Measurements from ENCODE around the gene CHST13.

CHST13 gene

DNA sequence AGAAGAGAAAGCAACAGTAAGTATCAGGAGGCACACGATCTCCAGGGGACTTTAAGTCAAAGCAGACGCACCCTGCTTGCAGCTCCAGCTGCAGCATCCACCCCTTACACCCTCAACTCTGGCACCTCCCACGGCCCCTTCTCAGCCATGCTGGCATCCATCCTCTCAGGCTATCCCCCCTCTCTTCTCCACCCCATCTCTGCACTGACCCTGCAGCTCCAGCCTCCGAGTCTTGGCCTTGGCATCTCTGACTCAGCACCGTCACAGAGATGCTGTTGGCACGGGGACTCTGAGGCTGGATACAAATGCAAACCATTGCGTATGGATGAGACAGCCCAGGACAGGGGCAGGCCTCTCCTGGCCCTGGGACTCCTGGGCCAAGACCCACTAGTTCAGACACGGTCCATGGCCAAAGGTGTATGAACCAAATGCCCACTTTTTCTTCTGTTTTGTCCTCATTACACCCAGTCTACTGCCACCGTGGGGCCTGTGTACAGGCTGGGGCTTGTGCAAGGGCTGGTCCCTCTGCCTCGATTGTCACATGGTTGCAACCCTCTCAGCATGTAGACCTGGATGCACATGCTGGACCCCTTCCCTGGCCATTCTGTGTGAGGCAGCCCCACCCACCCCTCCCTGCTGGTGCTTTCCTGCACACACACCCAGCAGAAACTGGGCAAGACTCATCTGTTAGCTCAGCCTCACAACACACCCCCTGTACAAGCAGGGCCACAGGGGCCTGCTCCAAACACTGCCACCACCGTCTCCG, 29.6 kb upstream of the CHST13 start:
- H3K9me3 Mint-ChIP-seq = no peaks in the 10 kb centered on the region
- no peak overlapping the region for H3K4me3 Mint-ChIP-seq
- H3K36me3 Mint-ChIP-seq = no peaks in the 10 kb centered on the region
- no peak overlapping the region for H3K27ac Mint-ChIP-seq
- no peak for ATAC-seq (ENCODE audit: low read depth)
- no peaks in the 10 kb centered on the region for H3K27me3 Mint-ChIP-seq
- H3K4me1 Mint-ChIP-seq = peaks cover 5% of the 10 kb centered on the region
- DNase-seq (ENCODE audit: low spot score in 2 of 2) = no peak

- H3K27me3 Mint-ChIP-seq = no peaks in the 10 kb centered on the region
- H3K27ac Mint-ChIP-seq = no peak overlapping the region
- peaks cover 5% of the 10 kb centered on the region for H3K4me1 Mint-ChIP-seq
- ATAC-seq (ENCODE audit: low read depth) (no peak), DNase-seq (ENCODE audit: low spot score in 2 of 2) (no peak)
- no peak overlapping the region for H3K4me3 Mint-ChIP-seq
- no peaks in the 10 kb centered on the region for H3K9me3 Mint-ChIP-seq
- no peaks in the 10 kb centered on the region for H3K36me3 Mint-ChIP-seq
Measured at GRCh38 chr3:126494970-126495230, 29.1 kb upstream of the CHST13 start.

GRCh38 chr3:126495786-126496185, 28.2 kb upstream of the CHST13 start:
- Mint-ChIP-seq H3K36me3 (no peaks in the 10 kb centered on the region), H3K27me3 (no peaks in the 10 kb centered on the region), H3K4me1 (peaks cover 5% of the 10 kb centered on the region), H3K9me3 (no peaks in the 10 kb centered on the region), H3K4me3 (no peak overlapping the region), H3K27ac (no peak overlapping the region)
- ATAC-seq (ENCODE audit: low read depth) (no peak), DNase-seq (ENCODE audit: low spot score in 2 of 2) (no peak)

GRCh38 chr3:126496894-126497850, 26.8 kb upstream of the CHST13 start:
- Mint-ChIP-seq H3K27ac (no peak overlapping the region), H3K4me1 (peaks cover 7% of the 10 kb centered on the region), H3K27me3 (no peaks in the 10 kb centered on the region), H3K9me3 (no peaks in the 10 kb centered on the region), H3K36me3 (no peaks in the 10 kb centered on the region), H3K4me3 (no peak overlapping the region)
- ATAC-seq (ENCODE audit: low read depth) (no peak), DNase-seq (ENCODE audit: low spot score in 2 of 2) (no peak)

GRCh38 chr3:126497956-126498355, 26.0 kb upstream of the CHST13 start:
- Mint-ChIP-seq H3K9me3 (no peaks in the 10 kb centered on the region), H3K4me1 (peaks cover 7% of the 10 kb centered on the region), H3K27me3 (no peaks in the 10 kb centered on the region), H3K36me3 (no peaks in the 10 kb centered on the region), H3K4me3 (no peak overlapping the region), H3K27ac (no peak overlapping the region)
- DNase-seq (ENCODE audit: low spot score in 2 of 2) (no peak), ATAC-seq (ENCODE audit: low read depth) (no peak)

- no peak for DNase-seq (ENCODE audit: low spot score in 2 of 2)
- Mint-ChIP-seq H3K9me3 (no peaks in the 10 kb centered on the region), H3K27me3 (no peaks in the 10 kb centered on the region), H3K4me3 (no peak overlapping the region), H3K27ac (no peak overlapping the region), H3K4me1 (peaks cover 5% of the 10 kb centered on the region), H3K36me3 (no peaks in the 10 kb centered on the region)
- ATAC-seq (ENCODE audit: low read depth) = no peak
Measured at GRCh38 chr3:126498461-126498860, 25.5 kb upstream of the CHST13 start.

DNA sequence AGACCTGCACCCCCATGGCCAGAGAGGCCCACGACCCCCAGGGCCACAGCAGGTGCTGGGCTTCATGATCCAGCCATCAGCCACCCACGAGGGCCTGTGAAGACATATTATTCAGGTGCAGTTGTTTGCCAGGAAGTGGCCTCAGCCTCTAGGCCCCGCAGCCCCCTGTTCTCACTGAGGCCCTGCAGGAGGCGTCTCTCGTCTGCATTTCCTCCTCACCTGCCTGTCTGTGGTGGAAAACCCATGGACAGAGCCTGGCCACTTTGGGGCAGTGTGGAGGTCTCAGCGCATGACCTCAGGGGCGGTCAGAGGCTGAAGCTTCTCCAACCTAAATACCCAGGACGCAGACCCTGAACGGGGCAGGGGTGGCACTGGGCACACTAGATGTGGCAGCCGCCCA, 25.0 kb upstream of the CHST13 start:
- no peak overlapping the region for H3K4me3 Mint-ChIP-seq
- peaks cover 4% of the 10 kb centered on the region for H3K4me1 Mint-ChIP-seq
- no peaks in the 10 kb centered on the region for H3K36me3 Mint-ChIP-seq
- DNase-seq (ENCODE audit: low spot score in 2 of 2) = no peak
- no peak overlapping the region for H3K27ac Mint-ChIP-seq
- no peaks in the 10 kb centered on the region for H3K9me3 Mint-ChIP-seq
- H3K27me3 Mint-ChIP-seq = no peaks in the 10 kb centered on the region
- no peak for ATAC-seq (ENCODE audit: low read depth)

- no peak overlapping the region for H3K4me3 Mint-ChIP-seq
- no peaks in the 10 kb centered on the region for H3K27me3 Mint-ChIP-seq
Measured at GRCh38 chr3:126499401-126499800, 24.6 kb upstream of the CHST13 start.

GRCh38 chr3:126500016-126500415, 23.9 kb upstream of the CHST13 start:
- no peak overlapping the region for H3K4me3 Mint-ChIP-seq
- H3K9me3 Mint-ChIP-seq = no peaks in the 10 kb centered on the region
- H3K27ac Mint-ChIP-seq = no peak overlapping the region
- DNase-seq (ENCODE audit: low spot score in 2 of 2) = no peak
- H3K4me1 Mint-ChIP-seq = peaks cover 2% of the 10 kb centered on the region
- H3K36me3 Mint-ChIP-seq = no peaks in the 10 kb centered on the region
- no peak for ATAC-seq (ENCODE audit: low read depth)
- H3K27me3 Mint-ChIP-seq = peaks cover 2% of the 10 kb centered on the region

More at GRCh38 chr3:126499401-126499800, 24.6 kb upstream of the CHST13 start:
- peaks cover 2% of the 10 kb centered on the region for H3K4me1 Mint-ChIP-seq
- H3K9me3 Mint-ChIP-seq = no peaks in the 10 kb centered on the region
- H3K27ac Mint-ChIP-seq = no peak overlapping the region
- ATAC-seq (ENCODE audit: low read depth) = no peak
- DNase-seq (ENCODE audit: low spot score in 2 of 2) = no peak
- no peaks in the 10 kb centered on the region for H3K36me3 Mint-ChIP-seq

- H3K27ac Mint-ChIP-seq = no peak overlapping the region
- H3K27me3 Mint-ChIP-seq = peaks cover 6% of the 10 kb centered on the region
- ATAC-seq (ENCODE audit: low read depth) = no peak
- H3K4me3 Mint-ChIP-seq = no peak overlapping the region
- no peak for DNase-seq (ENCODE audit: low spot score in 2 of 2)
- peaks cover 2% of the 10 kb centered on the region for H3K4me1 Mint-ChIP-seq
- no peaks in the 10 kb centered on the region for H3K36me3 Mint-ChIP-seq
- no peaks in the 10 kb centered on the region for H3K9me3 Mint-ChIP-seq
Measured at GRCh38 chr3:126501054-126501453, 22.9 kb upstream of the CHST13 start.

DNA sequence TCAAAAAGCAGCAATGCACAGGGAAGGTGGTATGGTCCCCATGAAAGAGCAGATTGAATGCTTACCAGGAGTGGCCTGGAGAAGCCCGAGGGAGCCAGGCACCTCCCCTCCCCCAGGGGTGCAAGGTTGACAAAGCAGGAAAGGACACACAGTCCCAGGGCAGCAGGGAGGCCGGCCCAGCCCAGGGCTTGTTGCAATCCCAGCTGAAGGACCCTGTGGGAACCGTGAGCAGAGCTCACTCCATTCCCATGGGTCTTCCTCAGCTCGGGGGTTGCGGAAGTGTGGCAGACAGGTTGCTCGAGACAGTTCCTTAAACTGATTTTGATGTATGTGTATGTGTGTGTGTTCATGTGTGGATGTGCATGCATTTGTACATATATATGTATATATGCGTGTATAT, 22.2 kb upstream of the CHST13 start:
- Mint-ChIP-seq H3K36me3 (no peaks in the 10 kb centered on the region), H3K27me3 (peaks cover 7% of the 10 kb centered on the region), H3K4me1 (peaks cover 2% of the 10 kb centered on the region), H3K4me3 (no peak overlapping the region), H3K9me3 (no peaks in the 10 kb centered on the region), H3K27ac (no peak overlapping the region)
- no peak for DNase-seq (ENCODE audit: low spot score in 2 of 2)
- no peak for ATAC-seq (ENCODE audit: low read depth)

DNA sequence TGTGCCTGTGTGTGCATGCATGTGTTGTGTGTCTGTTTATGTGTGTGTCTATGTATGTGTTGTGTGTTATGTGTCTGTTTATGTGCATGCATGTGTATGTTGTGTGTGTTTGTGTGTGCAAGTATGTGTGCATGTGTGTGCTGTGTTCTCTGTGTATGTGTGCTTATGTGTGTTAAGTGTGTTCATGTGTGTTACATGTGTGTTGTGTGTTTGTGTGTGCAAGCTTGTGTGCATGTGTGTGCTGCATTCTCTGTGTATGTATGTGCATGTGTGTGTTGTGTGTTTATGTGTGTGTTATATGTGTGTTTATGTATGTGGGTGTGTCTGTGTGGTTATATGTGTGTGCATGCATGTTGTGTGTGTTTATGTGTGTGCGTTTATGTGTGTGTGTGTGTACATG, 21.3 kb upstream of the CHST13 start:
- Mint-ChIP-seq H3K4me1 (peaks cover 2% of the 10 kb centered on the region), H3K36me3 (no peaks in the 10 kb centered on the region), H3K27ac (no peak overlapping the region), H3K4me3 (no peak overlapping the region), H3K9me3 (no peaks in the 10 kb centered on the region), H3K27me3 (peaks cover 7% of the 10 kb centered on the region)
- ATAC-seq (ENCODE audit: low read depth) (no peak), DNase-seq (ENCODE audit: low spot score in 2 of 2) (no peak)

GRCh38 chr3:126503701-126504100, 20.3 kb upstream of the CHST13 start:
- Mint-ChIP-seq H3K27ac (no peak overlapping the region), H3K4me3 (no peak overlapping the region), H3K9me3 (no peaks in the 10 kb centered on the region)

DNA sequence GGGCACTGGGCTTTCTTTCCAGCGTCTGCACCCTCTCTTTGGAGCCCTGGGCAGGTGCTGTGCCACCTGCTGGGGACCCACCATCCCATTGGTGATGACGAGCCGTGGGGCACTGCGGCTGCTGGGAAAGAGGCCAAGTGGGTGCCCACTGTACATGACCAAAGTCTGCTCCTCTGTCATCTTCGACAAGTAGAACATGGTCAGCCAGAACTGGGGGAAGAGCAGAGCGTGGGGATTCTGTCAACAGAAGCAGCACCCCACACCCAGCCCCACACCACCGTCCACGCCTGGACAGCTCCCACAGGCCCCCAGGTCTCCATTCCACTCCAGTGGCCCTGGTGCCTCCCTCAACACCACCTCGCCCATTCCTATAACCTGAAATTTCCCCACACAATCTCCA, 16.1 kb upstream of the CHST13 start:
- Mint-ChIP-seq H3K36me3 (no peaks in the 10 kb centered on the region), H3K4me1 (no peaks in the 10 kb centered on the region), H3K4me3 (no peak overlapping the region), H3K9me3 (no peaks in the 10 kb centered on the region), H3K27me3 (peaks cover 7% of the 10 kb centered on the region), H3K27ac (no peak overlapping the region)
- DNase-seq (ENCODE audit: low spot score in 2 of 2) = no peak
- ATAC-seq (ENCODE audit: low read depth) = no peak

More at GRCh38 chr3:126503701-126504100, 20.3 kb upstream of the CHST13 start:
- no peak for DNase-seq (ENCODE audit: low spot score in 2 of 2)
- H3K4me1 Mint-ChIP-seq = peaks cover 2% of the 10 kb centered on the region
- peaks cover 7% of the 10 kb centered on the region for H3K27me3 Mint-ChIP-seq
- ATAC-seq (ENCODE audit: low read depth) = no peak
- no peaks in the 10 kb centered on the region for H3K36me3 Mint-ChIP-seq

Data from memory B cell (primary cell).